ENCODE results near the gene HGS.

The HGS gene

DNA sequence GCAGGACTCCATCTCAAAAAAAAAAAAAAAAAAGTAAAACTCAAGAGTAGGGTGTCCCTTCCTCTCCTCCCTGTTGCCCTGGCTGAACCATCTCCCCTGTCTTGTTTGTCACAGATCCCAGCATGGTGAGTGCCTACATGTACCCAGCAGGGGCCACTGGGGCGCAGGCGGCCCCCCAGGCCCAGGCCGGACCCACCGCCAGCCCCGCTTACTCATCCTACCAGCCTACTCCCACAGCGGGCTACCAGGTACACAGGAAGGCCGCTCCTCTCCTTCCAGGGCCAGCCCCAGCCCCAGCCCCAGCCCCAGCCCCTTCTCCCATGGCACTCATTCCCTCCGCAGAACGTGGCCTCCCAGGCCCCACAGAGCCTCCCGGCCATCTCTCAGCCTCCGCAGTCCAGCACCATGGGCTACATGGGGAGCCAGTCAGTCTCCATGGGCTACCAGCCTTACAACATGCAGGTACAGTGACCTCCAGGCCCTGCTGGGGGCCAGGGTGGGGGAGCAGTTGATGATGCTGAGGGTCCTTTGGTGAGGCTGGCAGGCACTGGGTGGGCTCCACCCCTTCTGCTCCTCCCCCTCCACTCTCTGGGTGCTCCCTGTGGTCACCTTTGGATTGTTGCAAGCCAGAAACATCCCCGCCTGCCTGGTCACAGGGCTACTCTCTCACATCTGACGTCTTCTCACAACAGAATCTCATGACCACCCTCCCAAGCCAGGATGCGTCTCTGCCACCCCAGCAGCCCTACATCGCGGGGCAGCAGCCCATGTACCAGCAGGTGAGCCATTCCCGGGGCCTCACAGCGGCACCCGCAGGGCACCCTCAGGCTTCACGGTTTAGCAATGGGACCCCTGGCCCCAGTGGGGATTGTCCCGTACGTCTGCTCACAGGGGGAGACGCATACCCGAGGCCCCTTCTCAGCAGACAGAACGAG is 16.8 kb downstream of the HGS start:
- intact Hi-C loops (cut with DNase I), result loop anchor here (5.0 kb wide), 1 partner anchor 33 kb away; the partner anchor contains the start of genes CCDC137 and OXLD1
- DNase-seq, result no peak

DNA sequence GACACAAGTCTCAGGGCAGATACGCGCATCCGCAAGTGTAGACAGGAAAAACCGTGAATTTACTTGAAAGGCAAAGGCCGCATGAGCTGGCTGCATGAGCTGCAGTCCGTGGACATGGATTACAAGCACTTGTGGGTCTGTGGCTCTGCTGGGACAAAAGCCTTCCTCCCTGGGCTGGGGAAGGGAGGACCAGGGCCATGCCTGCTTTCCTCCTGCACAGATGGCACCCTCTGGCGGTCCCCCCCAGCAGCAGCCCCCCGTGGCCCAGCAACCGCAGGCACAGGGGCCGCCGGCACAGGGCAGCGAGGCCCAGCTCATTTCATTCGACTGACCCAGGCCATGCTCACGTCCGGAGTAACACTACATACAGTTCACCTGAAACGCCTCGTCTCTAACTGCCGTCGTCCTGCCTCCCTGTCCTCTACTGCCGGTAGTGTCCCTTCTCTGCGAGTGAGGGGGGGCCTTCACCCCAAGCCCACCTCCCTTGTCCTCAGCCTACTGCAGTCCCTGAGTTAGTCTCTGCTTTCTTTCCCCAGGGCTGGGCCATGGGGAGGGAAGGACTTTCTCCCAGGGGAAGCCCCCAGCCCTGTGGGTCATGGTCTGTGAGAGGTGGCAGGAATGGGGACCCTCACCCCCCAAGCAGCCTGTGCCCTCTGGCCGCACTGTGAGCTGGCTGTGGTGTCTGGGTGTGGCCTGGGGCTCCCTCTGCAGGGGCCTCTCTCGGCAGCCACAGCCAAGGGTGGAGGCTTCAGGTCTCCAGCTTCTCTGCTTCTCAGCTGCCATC is 17.7 kb downstream of the HGS start:
- intact Hi-C loops (cut with DNase I), result loop anchor here (5.0 kb wide), 1 partner anchor 34 kb away; the partner anchor contains the start of genes CCDC137 and OXLD1
- no peak for DNase-seq

DNA sequence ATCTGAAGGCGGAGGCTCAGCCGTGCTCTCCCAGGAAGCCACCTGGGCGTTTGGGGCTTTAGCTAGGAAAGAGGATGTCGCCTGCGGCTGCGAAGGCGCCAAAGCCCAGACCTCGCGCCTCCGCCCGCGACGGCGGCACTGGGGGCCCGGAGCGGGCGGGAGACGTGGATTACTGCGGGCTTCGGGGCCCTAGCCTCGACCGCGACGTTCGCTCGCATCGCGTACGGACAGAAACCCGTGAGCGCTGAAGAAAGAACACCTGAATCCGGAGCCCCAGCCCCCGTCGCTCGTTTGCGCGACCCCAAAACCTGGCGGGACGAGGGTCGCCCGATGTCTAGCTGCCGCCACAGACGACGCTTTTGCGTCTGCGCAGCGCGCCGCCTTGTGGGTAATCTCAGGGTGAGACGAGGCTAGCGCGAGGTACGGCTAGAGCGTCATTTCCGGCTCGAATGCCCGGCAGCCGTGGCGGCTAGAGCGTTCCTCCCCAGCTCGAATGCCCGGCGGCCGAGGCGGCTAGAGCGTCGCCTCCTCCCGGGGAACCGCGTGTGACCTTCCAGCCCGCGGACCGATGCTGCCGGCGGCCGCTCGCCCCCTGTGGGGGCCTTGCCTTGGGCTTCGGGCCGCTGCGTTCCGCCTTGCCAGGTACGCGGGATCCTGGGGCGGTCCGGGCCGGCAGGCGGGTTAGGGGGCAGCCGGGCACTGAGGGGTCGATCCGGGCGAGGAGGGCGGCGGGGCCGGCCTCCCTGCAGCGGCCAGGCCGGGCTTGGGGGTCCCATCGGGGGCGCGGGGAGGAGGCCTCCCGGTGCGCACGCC is 19.3 kb downstream of the HGS start, which contains the start of gene MRPL12:
MRPL12 (plus strand) TSS at position 434 of the 813 bp plus-strand sequence; CDS start at position 569, 135 bp downstream.
- DNase-seq, result peak; percentile 90 to 99 (median 97)
- intact Hi-C loops (cut with DNase I), result loop anchor here (5.0 kb wide), 1 partner anchor 36 kb away; the partner anchor contains the start of genes CCDC137 and OXLD1

DNA sequence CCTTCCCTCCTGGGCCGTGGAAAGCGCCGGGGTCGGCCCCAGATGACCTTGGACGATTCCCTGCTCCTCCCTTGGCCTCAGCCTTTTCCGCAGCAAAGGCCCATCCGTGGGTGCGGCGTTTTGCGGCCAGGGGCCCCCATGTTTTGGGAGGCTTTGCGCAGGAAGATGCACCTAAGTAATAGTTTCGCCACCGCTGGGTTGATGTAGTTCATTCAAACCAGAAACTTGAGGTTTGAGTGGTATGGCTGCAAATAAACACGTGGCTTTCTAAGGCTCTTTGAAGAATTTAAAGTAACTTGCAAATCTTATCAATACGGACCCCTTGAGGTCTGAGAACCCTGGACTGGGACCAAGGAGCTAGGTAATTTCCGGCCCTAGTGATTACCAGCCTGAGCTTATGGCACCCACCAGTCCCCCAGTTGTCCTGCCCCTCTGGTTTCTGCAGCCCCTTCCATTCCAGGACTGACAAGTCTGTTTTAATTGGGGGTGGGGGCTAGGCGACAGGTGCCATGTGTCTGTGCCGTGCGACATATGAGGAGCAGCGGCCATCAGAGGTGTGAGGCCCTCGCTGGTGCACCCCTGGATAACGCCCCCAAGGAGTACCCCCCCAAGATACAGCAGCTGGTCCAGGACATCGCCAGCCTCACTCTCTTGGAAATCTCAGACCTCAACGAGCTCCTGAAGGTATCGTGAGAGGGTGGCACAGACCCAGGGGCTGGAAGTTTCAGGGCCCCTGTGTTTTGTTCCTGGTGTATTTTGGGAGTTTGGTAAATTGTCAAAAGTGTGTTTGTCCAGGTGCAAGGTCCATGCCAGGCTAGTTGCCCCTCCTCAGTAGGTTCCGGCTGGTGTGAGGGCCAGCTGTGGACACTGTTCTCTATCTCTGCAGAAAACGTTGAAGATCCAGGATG is 20.2 kb downstream of the HGS start:
- intact Hi-C loops (cut with DNase I), result loop anchor here (5.0 kb wide), 1 partner anchor 37 kb away; the partner anchor contains the start of genes CCDC137 and OXLD1
- DNase-seq, result no peak

DNA sequence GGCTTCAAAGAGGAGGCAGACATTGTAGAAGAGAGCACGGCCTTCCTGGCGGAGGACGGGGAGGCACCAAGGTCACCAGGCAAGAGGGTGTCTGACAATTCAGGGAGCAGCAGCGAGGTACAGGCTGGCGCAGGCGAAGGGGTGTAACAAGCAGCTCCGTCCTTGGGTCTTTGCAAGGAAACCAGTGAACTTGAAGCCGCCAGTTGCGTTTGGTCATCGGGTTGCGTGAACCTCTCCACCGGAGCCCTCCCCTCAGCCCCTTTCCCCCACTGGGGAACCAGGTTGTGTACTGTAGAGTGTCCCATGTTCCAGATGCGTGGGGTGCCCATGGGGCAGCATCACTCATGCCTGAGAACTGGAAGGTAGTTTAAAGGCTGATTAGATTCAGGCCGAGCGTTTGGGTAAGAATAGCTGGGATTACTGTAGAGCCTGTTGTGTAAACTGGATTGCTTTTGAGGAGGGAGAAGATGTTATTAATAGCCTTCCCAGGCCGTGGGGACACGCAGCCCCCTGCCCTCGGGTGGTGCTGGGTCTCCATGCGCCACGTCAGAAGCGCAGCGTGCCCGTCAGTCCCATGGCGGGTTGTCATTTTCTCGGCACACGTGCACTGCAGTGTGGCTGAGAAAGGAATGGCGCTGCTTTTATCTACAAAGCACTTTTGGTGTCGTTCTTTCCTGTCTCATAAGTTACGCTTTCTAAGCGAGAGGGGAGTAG is 21.9 kb downstream of the HGS start:
- intact Hi-C loops (cut with DNase I), result no loop called here
- DNase-seq, result no peak

DNA sequence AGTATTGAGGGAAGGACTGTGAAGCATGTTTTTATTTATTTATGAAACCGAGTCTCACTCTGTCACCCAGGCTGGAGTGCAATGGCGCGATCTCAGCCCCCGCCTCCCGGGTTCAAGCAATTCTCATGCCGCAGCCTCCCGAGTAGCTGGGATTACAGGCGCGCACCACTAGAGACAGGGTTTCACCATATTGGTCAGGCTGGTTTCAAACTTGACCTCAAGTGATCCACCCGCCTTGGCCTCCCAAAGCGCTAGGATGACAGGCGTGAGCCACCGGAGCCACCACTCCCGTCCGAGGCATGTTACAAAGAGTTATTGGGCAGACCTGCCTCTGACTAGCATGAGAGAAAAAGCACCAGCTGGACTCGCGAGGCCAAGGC is 22.4 kb downstream of the HGS start:
- intact Hi-C loops (cut with DNase I), result no loop called here
- no peak for DNase-seq

DNA sequence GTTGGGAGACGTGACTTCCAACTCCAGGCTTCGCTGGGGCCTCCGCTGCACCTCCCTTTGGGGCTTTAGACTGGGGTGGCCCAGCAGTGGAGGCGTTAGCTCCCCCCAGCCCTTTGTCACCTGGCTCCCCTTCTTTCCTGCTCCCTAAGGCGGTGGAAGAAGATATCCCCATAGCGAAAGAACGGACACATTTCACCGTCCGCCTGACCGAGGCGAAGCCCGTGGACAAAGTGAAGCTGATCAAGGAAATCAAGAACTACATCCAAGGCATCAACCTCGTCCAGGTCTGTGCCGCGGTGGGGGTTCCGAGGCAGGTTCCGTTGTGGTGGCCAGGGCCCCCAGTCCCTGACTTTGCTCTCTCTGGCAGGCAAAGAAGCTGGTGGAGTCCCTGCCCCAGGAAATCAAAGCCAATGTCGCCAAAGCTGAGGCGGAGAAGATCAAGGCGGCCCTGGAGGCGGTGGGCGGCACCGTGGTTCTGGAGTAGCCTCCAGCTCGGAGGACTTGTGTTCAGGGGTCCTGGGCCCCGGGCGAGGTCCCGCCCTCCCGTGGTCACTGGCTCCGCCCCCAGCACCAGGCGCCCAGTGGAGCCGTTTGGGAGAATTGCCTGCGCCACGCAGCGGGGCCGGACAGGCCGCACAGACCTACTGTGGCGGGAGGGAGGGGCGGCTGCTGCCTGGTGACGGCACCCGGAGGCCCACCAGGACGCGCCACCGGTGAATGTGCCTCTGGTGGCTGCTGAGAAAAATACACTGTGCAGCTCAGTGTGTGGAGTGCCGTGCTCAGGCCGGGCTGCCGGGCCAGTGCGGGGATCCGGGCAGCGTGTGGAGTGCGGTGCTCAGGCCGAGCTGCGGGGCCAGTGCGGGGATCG is 23.2 kb downstream of the HGS start:
- intact Hi-C loops (cut with DNase I), result no loop called here
- no peak for DNase-seq

DNA sequence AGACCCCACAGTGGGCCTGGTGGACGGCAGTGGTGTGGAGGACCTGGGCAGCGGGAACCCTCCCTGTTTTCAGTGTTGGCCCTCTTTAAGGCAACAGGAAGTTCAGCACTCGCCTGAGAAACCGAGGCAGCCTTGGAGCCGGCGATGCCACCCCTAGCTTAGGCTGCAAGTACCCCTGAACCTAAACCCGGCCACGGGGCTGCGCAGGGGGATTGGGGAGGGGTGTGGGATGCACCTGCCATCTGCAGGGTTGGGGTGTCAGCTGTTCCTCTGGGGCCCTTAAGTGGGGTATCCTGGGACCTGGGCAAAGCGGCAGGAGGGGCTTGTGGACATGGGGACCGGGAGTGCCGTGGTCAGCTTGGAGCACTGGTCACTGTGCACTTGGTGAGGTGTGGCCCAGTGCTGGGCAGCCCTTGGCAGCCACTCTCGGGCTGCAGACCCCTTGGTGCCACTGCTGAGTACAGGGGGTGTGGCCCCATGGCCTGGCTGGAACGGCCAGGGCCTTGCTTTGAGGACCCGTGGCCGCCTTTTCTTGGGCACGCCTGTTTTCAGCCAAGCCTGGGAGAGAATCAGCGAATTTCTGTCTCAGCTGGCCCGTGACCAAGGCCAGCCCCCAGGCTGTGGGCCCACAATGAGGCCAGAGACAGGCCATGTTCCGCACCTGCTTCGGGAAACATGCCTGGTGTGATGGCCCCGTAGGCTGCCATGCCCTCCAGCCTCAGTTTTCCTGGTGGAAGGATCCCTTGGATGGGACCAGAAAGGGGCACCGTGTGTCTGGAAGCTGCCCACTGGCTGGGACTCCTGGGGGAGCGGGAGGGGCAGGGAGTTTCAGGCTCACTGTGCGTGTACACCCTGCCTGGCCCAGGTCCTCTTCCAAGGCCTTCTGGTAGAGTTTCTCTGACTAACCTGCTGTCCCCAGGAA is 24.2 kb downstream of the HGS start:
- intact Hi-C loops (cut with DNase I), result no loop called here
- no peak for DNase-seq

DNA sequence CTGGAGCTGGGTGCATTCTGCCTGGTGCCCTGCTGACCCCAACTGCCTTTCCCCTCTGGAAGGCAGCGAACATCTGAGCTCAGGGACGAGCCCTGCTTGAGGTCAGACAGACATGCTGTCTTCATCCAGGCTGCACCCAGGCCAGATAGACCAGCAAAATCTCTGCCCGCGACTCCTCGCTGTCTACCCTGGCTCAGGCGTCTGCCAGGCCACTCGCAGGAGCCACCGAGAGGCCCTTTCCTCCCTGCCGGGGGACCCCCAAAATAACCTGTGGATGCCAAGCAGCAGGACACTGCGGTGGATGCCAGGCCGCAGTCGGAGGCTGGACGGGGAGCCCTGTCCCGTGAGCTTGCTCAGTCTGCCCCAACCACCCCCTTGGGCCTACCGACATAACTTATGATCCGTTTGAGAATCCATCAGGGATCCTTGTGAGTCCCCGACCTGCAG is 25.0 kb downstream of the HGS start:
- DNase-seq, result no peak
- intact Hi-C loops (cut with DNase I), result no loop called here

DNA sequence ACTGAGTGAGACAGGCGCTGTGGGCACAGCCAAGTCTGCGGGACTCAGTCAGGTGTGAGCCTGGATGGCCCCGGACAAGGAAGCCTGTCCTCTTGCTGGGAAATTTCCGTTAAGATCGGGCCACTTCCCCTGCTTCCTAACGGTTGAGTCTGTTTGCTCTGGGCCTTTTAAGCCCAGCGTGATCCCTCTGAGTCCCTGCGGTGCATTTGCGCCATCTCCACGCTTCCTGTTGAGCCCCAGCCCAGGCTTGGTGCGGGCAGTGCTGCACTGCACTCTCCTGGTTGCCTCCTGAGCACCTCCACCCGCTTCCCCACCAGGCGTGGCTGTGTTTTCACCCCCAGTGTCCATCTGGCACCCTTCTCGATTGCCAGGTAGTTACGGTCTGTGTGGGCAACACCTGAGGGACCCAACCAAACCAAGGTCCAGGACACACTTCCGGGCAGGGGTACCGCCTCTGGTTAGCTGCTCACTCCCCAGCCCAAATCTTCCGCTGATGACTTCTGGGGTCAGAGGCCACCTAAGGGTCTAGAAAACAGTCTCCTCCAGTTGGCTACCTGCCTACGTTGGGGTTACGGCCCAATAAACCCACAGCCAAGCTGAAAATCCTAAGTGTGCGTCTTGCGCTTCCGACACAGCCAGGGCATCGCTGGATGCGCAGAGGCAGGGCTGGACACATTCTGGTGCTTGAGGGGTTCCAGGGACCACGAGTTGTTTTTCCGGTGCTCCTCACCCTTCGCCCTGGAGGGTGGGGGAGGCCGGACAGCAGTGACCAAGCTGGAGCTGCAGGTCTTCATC is 26.9 kb downstream of the HGS start:
- intact Hi-C loops (cut with DNase I), result no loop called here
- peak in 1 of 42 donors; percentile 4 for DNase-seq

DNA sequence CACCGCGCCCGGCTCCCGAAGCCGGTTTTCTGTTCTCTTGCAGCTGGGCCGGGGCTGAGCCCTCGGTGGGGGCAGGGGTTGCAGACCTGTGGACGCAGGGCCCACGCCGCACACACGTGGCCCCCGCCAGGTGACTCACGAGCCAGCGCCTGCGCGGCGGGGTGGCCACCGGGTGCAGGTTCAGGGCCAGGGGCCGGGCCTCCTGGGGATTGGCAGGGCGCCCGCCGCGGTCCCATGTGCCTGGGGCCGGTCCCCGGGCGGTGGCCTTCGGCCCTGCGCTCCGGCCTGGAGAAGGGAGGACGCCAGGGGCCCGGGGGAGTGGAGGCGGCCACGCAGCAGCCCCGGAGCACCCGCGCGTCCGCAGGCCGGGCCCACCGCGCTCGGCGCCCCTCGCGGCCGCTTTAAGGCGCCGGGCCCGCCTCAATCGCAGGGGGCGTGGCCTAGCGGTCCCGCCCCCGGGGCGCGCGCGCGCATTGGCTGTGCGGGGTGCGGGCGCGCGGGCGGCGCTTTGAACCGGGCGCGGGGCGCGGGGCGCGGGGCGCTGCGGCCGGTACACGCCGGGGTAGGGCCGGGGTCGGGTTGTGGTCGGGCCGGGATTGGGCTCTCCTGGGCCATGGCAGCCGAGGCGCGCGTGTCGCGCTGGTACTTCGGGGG is 28.1 kb downstream of the HGS start, which contains the start of gene SLC25A10:
SLC25A10 (plus strand) TSS at position 471 of the 654 bp plus-strand sequence; CDS start at position 614, 143 bp downstream.
- peak; percentile 37 to 88 (median 78) for DNase-seq
- intact Hi-C loops (cut with DNase I), result no loop called here

DNA sequence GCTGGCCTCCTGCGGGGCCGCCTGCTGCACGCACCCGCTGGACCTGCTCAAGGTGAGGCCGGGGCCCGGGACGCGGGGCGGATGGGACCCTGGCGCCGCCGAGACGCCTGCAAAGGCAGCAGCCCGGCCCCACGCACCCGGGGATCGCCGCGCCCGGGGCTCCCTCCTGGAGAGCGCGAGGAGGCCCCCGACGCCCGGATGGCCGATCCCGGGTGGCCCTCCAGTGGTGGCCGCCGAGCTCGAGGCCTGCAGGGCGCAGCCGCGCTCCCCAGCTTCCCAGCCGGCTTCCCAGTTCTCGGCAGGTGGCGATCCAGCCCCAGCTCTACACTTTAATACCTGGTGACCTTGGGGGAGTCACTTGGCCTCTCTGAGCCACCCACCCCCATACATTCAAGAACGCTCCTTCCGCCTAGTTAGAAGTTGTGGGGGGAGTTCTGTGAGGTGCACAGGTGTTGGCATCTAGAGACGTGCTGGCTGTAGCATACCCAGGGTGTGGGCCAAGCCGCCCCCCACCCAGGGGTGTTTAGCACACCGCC is 28.7 kb downstream of the HGS start:
- intact Hi-C loops (cut with DNase I), result no loop called here
- DNase-seq, result peak in 8 of 42 donors; percentile 7 to 45 (median 32)

DNA sequence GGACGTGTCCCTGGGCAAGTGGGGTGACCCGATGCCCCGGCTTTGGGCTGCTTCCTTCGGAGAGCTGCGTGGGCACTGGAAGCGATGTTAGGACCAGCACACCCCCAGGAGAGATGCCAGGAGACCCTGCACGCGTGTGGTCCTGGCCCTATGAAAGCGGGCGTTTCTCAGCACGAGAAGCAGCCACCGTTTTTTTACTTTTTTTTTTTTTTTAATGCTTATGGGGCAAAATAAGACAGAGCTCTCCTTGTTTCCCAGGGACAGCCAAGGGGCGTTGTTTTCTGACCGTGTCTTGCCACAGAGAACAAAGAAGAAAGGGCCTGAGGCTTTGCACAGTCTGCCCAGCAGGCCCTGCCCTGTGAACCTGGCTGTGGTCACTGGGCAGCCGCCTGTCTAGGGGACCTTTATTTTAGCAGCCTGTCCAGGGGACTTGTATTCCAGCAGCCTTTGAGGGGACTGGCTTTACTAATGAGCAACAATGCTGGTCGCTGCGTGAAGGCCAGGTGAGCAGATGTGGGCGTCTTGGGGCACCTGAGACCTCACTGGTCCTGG is 29.3 kb downstream of the HGS start:
- intact Hi-C loops (cut with DNase I), result no loop called here
- DNase-seq, result peak in 2 of 42 donors; percentile 12 to 46
